ENCODE data around the gene UPF3B.
"Not testable (repeated sequence)": the region's sequence is repeated elsewhere in the genome, so short reads cannot be mapped to it uniquely, and the experiment has no call there.

The UPF3B gene

GRCh38 chrX:119852382-119853353, at the start of gene UPF3B:
TSS of gene UPF3B (minus strand) at chrX:119852963. CDS start at chrX:119852928, 35 bp downstream.
- Histone ChIP-seq H3K4me1 (ENCODE audit: control insufficient read depth in 5 of 5, insufficient read depth in 5 of 5, low read length in 5 of 5) (peaks cover 0 to 10% (median 4%) of the 10 kb centered on the region in 5 donors), H3K27ac (ENCODE audit: low read depth, low read length) (peak within 1 kb of the TSS; percentile 88), H3K4me3 (ENCODE audit: low read depth in 1 of 5, low read length in 5 of 5) (peak within 1 kb of the TSS; percentile 38 to 75 (median 74)), H3K36me3 (ENCODE audit: control insufficient read depth in 5 of 5, insufficient read depth in 5 of 5, low read length in 5 of 5) (peaks cover 0 to 6% (median 0%) of the 10 kb centered on the region in 5 donors), H3K9me3 (ENCODE audit: control insufficient read depth in 5 of 5, low read length in 5 of 5) (peaks cover 0 to 4% (median 0%) of the 10 kb centered on the region in 5 donors), H3K27me3 (ENCODE audit: control insufficient read depth in 5 of 5, insufficient read depth in 4 of 5, low read length in 5 of 5) (peaks cover 0 to 2% (median 0%) of the 10 kb centered on the region in 5 donors), H3K9ac (ENCODE audit: low read length in 5 of 5) (peak within 1 kb of the TSS; percentile 68 to 92 (median 79))

- Histone ChIP-seq H3K27me3 (ENCODE audit: control insufficient read depth in 5 of 5, insufficient read depth in 4 of 5, low read length in 5 of 5) (peaks cover 3 to 6% (median 4%) of the 10 kb centered on the region in 5 donors), H3K9ac (ENCODE audit: low read length in 5 of 5) (no peak overlapping the region)
Measured at GRCh38 chrX:119900976-119901375, 48.2 kb upstream of the UPF3B start.

GRCh38 chrX:119899125-119899524, 46.4 kb upstream of the UPF3B start:
- Histone ChIP-seq H3K4me3 (ENCODE audit: low read depth in 1 of 5, low read length in 5 of 5) (no peak overlapping the region), H3K4me1 (ENCODE audit: control insufficient read depth in 5 of 5, insufficient read depth in 5 of 5, low read length in 5 of 5) (peaks cover 0 to 3% (median 0%) of the 10 kb centered on the region in 5 donors), H3K9me3 (ENCODE audit: control insufficient read depth in 5 of 5, low read length in 5 of 5) (no peaks in the 10 kb centered on the region), H3K9ac (ENCODE audit: low read length in 5 of 5) (no peak overlapping the region), H3K27ac (ENCODE audit: low read depth, low read length) (no peak overlapping the region), H3K36me3 (ENCODE audit: control insufficient read depth in 5 of 5, insufficient read depth in 5 of 5, low read length in 5 of 5) (no peaks in the 10 kb centered on the region), H3K27me3 (ENCODE audit: control insufficient read depth in 5 of 5, insufficient read depth in 4 of 5, low read length in 5 of 5) (peaks cover 0 to 8% (median 3%) of the 10 kb centered on the region in 5 donors)

More at GRCh38 chrX:119900976-119901375, 48.2 kb upstream of the UPF3B start:
- Histone ChIP-seq H3K9me3 (ENCODE audit: control insufficient read depth in 5 of 5, low read length in 5 of 5) (no peaks in the 10 kb centered on the region), H3K27ac (ENCODE audit: low read depth, low read length) (no peak overlapping the region), H3K36me3 (ENCODE audit: control insufficient read depth in 5 of 5, insufficient read depth in 5 of 5, low read length in 5 of 5) (no peaks in the 10 kb centered on the region), H3K4me1 (ENCODE audit: control insufficient read depth in 5 of 5, insufficient read depth in 5 of 5, low read length in 5 of 5) (peaks cover 0 to 3% (median 0%) of the 10 kb centered on the region in 5 donors), H3K4me3 (ENCODE audit: low read depth in 1 of 5, low read length in 5 of 5) (no peak overlapping the region)

GRCh38 chrX:119895843-119896326, 43.1 kb upstream of the UPF3B start, which contains the start of gene AKAP14:
TSS of gene AKAP14 (plus strand) at chrX:119895893. CDS start at chrX:119903224, 7,331 bp downstream.
- Histone ChIP-seq H3K4me3 (ENCODE audit: low read depth in 1 of 5, low read length in 5 of 5) (no peak within 1 kb of the TSS), H3K9ac (ENCODE audit: low read length in 5 of 5) (no peak within 1 kb of the TSS), H3K4me1 (ENCODE audit: control insufficient read depth in 5 of 5, insufficient read depth in 5 of 5, low read length in 5 of 5) (peaks cover 0 to 3% (median 0%) of the 10 kb centered on the region in 5 donors)

GRCh38 chrX:119891961-119892692, 39.4 kb upstream of the UPF3B start:
- not testable (repeated sequence) for H3K4me1 ChIP-seq (ENCODE audit: control insufficient read depth in 5 of 5, insufficient read depth in 5 of 5, low read length in 5 of 5); H3K36me3 ChIP-seq (ENCODE audit: control insufficient read depth in 5 of 5, insufficient read depth in 5 of 5, low read length in 5 of 5); H3K27ac ChIP-seq (ENCODE audit: low read depth, low read length); H3K9ac ChIP-seq (ENCODE audit: low read length in 5 of 5); H3K4me3 ChIP-seq (ENCODE audit: low read depth in 1 of 5, low read length in 5 of 5); H3K9me3 ChIP-seq (ENCODE audit: control insufficient read depth in 5 of 5, low read length in 5 of 5)
- H3K27me3 ChIP-seq (ENCODE audit: control insufficient read depth in 5 of 5, insufficient read depth in 4 of 5, low read length in 5 of 5): peaks cover 0 to 13% (median 3%) of the 10 kb centered on the region in 5 donors

More at GRCh38 chrX:119895843-119896326, 43.1 kb upstream of the UPF3B start, which contains the start of gene AKAP14:
- Histone ChIP-seq H3K27me3 (ENCODE audit: control insufficient read depth in 5 of 5, insufficient read depth in 4 of 5, low read length in 5 of 5) (peaks cover 0 to 8% (median 3%) of the 10 kb centered on the region in 5 donors), H3K36me3 (ENCODE audit: control insufficient read depth in 5 of 5, insufficient read depth in 5 of 5, low read length in 5 of 5) (no peaks in the 10 kb centered on the region), H3K27ac (ENCODE audit: low read depth, low read length) (no peak within 1 kb of the TSS), H3K9me3 (ENCODE audit: control insufficient read depth in 5 of 5, low read length in 5 of 5) (no peaks in the 10 kb centered on the region)

- H3K4me3 ChIP-seq (ENCODE audit: low read depth in 1 of 5, low read length in 5 of 5); H3K9me3 ChIP-seq (ENCODE audit: control insufficient read depth in 5 of 5, low read length in 5 of 5); H3K27ac ChIP-seq (ENCODE audit: low read depth, low read length); H3K9ac ChIP-seq (ENCODE audit: low read length in 5 of 5); H3K36me3 ChIP-seq (ENCODE audit: control insufficient read depth in 5 of 5, insufficient read depth in 5 of 5, low read length in 5 of 5); H3K4me1 ChIP-seq (ENCODE audit: control insufficient read depth in 5 of 5, insufficient read depth in 5 of 5, low read length in 5 of 5); H3K27me3 ChIP-seq (ENCODE audit: control insufficient read depth in 5 of 5, insufficient read depth in 4 of 5, low read length in 5 of 5): not testable (repeated sequence)
Measured at GRCh38 chrX:119890626-119891025, 37.9 kb upstream of the UPF3B start.

- Histone ChIP-seq H3K27ac (ENCODE audit: low read depth, low read length) (no peak overlapping the region), H3K36me3 (ENCODE audit: control insufficient read depth in 5 of 5, insufficient read depth in 5 of 5, low read length in 5 of 5) (no peaks in the 10 kb centered on the region), H3K9ac (ENCODE audit: low read length in 5 of 5) (peak overlapping the region in 1 of 5 donors; percentile 11), H3K27me3 (ENCODE audit: control insufficient read depth in 5 of 5, insufficient read depth in 4 of 5, low read length in 5 of 5) (peaks cover 0 to 8% (median 3%) of the 10 kb centered on the region in 5 donors), H3K4me1 (ENCODE audit: control insufficient read depth in 5 of 5, insufficient read depth in 5 of 5, low read length in 5 of 5) (peaks cover 0 to 4% (median 0%) of the 10 kb centered on the region in 5 donors), H3K9me3 (ENCODE audit: control insufficient read depth in 5 of 5, low read length in 5 of 5) (no peaks in the 10 kb centered on the region), H3K4me3 (ENCODE audit: low read depth in 1 of 5, low read length in 5 of 5) (peak overlapping the region in 3 of 5 donors; percentile 24 to 57 (median 34))
Measured at GRCh38 chrX:119887721-119888425, 35.1 kb upstream of the UPF3B start.

GRCh38 chrX:119885554-119886428, 33.0 kb upstream of the UPF3B start:
- no peaks in the 10 kb centered on the region for H3K9me3 ChIP-seq (ENCODE audit: control insufficient read depth in 5 of 5, low read length in 5 of 5)
- H3K36me3 ChIP-seq (ENCODE audit: control insufficient read depth in 5 of 5, insufficient read depth in 5 of 5, low read length in 5 of 5): no peaks in the 10 kb centered on the region
- peaks cover 0 to 4% (median 0%) of the 10 kb centered on the region in 5 donors for H3K4me1 ChIP-seq (ENCODE audit: control insufficient read depth in 5 of 5, insufficient read depth in 5 of 5, low read length in 5 of 5)
- no peak overlapping the region for H3K27ac ChIP-seq (ENCODE audit: low read depth, low read length)
- H3K27me3 ChIP-seq (ENCODE audit: control insufficient read depth in 5 of 5, insufficient read depth in 4 of 5, low read length in 5 of 5): peaks cover 0 to 13% (median 3%) of the 10 kb centered on the region in 5 donors
- peak overlapping the region in 1 of 5 donors; percentile 6 for H3K9ac ChIP-seq (ENCODE audit: low read length in 5 of 5)
- H3K4me3 ChIP-seq (ENCODE audit: low read depth in 1 of 5, low read length in 5 of 5): peak overlapping the region in 4 of 5 donors; percentile 7 to 38 (median 24)
